CD4-positive, alpha-beta T cell treated with Interleukin-4 for 1 hour (primary cell): ENCODE results near the gene C1QL3.

Experiments
- DNase-seq, 2 donors: peaks; one replicate each; pipeline ENCODE4 v3.0.0-alpha.2; 2020 to 2022

Gene C1QL3

DNA sequence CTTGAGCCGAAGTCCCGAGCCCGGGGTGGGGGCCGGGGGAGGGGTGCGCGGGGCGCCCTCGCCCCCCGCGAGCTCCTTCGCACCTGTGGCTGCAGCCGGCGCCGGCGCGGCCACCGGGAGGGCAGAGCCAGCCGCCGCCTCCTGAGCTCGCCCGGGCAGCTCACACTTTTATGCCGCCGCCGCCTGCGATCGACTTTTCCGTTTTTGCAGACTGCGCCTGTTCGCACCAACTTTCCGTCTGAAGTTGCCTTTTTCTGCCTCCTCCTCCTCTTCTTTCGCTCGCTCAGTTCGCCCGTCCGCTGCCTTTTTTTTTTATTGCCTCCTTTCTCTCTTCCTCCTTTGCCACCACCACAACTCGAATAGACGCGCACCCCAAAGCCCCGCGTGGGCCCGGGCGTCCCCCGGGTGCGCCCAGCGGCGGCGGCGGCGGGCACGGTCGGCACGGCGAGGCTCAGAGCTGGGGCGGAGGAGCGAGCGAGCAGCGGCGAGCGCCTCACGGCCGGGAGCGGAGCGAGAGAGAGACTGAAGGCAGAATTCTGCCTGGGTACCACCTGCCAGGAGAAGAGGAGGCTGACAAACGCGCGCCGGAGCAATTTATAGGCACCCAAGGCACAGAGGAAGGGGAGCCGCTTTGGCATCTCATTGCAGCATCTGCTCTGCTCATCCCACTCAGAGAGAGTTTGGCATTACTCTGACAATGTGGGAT is at the start of gene C1QL3:
Gene C1QL3 (minus strand): TSS at position 569 of the 706 bp plus-strand sequence. CDS start 814 bp downstream, outside the sequence.
- DNase-seq: no peak

DNA sequence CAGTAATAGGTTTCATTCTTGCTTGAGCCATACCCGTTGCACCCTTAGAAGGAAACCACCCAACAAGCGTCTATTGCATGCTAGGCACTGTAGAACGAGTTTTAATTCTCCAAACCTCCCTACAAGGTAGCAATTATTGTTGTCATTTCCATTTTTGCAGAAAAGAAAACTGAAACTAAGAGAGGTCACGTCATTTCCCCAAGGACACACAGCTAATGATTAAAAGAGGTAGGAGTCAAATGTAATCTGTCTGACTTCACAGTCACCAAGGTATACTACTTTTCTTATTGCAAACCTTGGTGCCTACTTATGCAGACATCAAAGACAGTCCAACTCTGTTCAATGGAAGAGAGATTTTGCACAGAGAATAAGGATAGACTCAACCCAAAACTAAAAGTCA is 49.1 kb upstream of the C1QL3 start:
- DNase-seq: no peak

DNA sequence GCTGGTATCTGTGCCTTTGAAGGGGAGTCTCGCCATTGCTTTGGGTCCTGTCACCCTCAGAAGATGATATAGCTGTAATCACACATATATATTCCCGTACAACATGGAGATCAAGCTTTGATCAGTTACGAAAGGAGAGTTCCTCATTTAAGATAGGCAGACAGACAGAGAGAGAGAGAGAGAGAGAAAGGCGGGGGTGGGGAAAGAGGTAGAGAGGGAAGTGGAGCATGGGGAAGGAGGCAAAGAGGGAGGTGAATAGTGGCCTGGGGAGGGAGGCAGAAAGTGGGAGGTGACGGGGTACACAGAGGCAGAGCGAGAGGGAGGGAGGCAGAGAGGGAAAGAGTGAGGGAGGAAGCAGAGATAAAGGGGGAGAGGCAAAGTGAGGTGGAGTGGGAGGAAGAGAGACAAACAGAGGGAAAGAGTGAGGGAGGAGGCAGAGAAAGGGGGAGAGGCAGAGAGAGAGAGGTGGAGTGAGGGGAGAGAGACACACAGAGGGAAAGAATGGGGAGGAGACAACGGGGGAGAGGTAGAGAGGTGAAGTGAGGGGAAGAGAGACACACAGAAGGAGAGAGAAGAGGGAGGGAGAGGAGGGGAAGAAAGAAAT is 44.6 kb upstream of the C1QL3 start:
- DNase-seq: no peak

DNA sequence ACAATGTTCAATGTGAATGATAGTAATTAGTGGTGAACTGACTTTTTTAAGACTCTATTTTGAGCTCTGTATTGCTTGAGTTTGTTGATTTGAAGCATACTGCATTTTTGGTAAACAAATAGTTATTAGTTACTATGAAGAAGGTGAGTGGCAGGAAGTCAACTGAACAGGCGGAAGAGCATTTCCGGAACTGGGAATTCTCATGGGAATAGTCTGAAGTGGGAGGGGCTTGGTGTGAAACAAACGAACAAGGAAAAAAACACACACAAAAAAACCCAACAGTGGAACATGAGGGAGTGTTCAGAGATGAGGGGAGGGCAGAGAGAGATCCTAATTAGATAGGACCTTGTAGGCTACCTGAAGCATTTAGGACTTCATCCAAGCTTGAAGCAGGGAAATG is 43.9 kb upstream of the C1QL3 start:
- DNase-seq: no peak

DNA sequence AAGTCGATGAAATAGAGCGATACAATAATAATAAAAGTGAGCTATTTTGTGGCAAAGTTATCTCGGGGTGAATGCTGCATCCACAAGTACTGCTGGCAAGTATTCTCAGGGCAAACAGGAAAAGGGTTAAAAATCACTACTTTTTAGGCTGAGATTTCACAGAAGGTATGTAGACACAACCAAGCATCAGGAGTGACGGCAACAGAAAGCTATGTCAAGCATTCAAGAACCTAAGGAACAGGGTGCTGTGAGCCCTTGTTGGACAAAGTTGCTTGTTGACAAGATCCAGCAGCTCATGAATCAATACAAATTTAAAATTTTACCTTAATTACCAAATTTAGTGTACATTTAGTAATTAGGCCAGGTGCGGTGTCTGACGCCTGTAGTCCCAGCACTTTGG is 41.2 kb upstream of the C1QL3 start:
- no peak for DNase-seq

DNA sequence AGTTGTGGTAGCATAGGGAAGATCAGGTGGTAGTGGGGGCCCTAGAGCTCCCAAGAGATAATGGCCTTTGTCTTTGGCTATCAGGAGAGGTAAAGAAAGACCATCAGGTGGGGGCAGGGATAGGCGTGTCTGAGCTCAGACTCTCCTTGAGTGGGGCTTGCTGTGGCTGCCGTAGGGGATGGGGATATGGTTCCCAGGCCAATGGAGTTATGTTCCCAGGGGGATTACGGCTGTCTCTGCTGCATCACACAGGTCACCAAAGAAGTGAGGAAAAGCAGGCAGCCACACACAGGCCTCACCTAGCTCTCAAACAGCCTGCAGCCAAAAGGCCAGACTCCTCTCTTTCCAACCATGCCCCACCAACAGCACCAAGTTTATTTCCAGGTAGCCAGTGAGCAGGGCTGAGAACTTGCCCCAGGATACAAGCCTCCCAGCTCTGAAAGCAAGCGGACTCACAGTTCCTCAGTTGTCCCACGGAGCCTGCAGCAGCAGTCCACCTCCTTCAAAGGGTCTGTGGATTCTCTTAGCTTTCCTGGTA is 37.6 kb upstream of the C1QL3 start:
- DNase-seq: no peak

DNA sequence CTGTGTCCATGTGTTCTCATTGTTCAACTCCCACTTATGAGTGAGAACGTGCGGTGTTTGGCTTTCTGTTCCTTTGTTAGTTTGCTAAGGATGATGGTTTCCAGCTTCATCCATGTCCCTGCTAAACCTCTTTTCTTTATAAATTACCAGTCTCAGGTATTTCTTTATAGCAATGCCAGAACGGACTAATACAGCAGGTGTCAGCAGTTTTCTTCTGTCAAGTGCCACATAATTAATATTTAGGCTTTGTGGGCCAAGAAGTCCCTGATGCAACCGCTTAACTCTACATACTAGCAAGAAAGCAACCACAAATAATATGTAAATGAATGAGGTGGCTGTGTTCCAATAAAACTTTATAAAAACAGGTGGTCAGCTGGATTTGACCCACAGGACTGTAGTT is 26.3 kb upstream of the C1QL3 start:
- no peak for DNase-seq

DNA sequence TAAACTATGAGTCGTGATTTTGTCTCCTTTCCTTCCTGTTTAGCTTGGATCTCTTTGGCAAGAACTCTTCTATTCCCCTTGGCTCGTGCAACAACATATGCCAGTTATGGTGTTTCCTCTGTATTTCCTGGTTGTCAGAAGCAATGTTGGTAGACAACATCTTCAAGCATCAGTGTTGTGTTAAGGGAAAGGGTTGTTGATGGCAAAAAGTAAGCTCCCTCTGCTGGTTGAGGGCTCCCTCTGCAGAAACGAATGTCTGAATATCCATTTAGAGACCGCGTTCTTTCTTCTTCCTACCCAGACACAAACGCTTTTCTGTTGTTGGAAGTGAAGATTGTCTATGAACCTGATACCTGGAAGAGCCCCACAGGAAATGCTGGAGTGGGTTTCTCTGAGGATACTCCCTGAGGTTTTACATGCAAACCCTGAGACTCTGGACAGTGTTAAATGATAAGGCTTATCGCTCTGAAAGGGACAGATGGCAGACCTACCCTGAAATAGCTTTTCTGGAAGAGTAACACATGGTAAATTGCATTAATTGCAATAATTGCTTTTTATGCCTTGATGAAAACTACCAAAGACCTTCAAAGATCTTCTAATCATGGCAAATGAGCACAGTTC is 23.5 kb upstream of the C1QL3 start:
- DNase-seq: peak in 1 of 2 donors; percentile 27

DNA sequence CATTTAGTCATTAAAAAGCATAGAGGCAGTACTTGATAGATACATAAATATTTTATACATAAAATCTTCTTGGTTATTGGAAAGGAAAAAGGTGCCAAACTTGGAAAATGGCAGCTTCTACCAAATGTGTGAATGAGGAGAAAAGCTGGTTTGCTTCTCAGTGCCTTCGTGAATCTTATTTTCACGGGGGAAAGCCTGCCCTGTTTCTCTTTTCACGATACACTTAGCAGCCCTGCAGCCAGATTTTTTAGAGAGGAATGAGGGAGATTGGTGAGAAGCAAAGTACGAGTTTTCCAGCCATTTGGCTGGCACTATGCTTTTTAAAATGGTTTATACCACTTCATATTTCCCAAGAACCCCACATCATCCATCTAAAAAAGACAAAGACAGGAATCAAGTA is 22.9 kb upstream of the C1QL3 start:
- no peak for DNase-seq

DNA sequence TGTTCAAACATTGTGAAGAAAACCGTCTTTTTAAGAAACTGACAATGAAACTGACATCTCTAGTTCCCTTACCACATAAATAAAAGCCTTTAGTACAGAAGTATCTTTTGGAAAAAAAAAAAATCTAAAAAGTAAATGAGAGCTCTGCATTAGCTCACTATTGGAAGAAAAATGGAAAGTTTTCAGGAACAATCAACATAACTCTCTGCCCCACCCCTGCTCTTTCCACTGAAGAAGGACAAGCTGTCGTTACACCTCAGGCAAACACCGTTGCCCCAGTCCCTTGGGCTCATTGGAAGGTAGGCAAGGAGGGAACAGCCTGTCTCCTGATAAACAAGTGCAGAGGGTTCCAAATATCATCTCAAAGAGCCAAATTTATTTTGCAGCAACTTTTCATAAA is 22.4 kb upstream of the C1QL3 start:
- no peak for DNase-seq

DNA sequence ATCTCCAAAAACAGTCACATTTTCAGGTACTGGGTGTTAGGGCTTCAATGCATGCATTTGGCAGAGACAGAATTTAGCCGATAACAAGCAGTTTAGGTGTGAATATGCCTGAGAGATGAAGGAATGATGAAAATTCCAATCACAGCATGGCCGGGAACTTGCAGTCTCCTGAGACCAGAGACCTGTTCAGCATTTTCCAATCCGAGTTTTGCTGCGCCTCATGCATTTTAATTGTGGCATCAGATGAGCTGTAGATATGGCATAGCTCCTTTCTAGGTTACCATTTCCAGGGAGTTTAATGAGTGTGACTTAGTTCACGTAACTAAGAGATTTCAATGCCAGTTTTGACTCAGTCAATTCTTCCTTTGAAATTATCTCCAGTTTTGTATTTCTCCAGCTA is 14.5 kb upstream of the C1QL3 start:
- DNase-seq: no peak

DNA sequence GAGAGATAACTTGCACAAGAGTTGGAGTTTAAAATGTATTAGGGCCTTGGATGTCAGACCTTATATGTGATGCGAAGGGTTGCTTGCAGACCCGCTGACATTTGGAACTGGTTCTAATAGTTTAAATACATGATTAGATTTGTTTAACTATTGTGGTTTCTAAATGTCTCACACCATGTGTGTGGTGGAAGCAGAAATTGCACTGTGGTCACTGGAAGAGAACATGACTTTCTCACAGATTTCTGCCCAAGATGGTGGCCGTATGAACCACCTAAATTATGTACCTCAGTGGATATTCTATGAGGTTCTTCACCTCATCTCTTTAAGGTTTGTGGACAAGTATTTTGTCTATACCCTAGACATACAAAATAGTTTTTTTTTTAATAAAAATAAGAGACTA is 8.2 kb upstream of the C1QL3 start:
- no peak for DNase-seq

DNA sequence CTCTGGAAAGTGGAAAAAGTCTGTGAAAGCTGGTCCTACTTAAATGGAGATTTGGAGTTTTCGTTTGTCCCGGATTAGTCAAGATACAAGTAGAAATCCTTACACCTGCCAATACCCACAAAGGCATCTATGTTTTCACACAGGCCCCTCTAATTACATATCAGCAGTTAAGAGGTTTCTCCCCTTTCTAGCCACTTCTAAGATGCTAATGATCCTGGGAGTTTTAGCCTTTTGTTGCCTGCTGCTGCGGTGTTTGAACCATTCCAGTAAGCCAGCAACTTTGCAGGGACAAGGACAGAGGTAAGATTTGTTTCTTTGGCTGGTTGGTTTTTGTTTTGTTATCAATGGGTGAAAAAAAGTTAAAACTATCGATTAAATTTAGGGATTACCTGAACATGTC is 5.8 kb upstream of the C1QL3 start:
- no peak for DNase-seq

DNA sequence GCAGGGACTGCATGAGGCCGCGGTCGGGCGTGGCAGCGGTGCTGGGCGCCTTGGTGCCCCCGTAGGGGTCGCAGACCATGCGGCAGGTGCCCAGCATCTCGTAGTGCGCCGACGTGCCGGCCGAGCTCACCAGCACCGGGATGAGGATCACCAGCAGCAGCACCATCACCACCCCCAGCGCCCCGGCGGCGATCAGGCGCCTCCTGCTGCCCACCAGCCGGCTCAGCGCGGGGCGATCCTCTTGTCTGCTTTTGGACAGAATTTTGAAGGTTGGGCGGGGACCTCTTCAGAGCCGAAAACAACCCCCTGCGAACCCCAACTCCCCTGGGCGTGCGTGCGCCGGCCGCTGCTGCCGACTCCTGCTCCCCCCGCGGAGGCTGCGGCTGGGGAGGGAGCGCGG is 779 bp downstream of the C1QL3 start:
- peak in 1 of 2 donors; percentile 16 for DNase-seq

DNA sequence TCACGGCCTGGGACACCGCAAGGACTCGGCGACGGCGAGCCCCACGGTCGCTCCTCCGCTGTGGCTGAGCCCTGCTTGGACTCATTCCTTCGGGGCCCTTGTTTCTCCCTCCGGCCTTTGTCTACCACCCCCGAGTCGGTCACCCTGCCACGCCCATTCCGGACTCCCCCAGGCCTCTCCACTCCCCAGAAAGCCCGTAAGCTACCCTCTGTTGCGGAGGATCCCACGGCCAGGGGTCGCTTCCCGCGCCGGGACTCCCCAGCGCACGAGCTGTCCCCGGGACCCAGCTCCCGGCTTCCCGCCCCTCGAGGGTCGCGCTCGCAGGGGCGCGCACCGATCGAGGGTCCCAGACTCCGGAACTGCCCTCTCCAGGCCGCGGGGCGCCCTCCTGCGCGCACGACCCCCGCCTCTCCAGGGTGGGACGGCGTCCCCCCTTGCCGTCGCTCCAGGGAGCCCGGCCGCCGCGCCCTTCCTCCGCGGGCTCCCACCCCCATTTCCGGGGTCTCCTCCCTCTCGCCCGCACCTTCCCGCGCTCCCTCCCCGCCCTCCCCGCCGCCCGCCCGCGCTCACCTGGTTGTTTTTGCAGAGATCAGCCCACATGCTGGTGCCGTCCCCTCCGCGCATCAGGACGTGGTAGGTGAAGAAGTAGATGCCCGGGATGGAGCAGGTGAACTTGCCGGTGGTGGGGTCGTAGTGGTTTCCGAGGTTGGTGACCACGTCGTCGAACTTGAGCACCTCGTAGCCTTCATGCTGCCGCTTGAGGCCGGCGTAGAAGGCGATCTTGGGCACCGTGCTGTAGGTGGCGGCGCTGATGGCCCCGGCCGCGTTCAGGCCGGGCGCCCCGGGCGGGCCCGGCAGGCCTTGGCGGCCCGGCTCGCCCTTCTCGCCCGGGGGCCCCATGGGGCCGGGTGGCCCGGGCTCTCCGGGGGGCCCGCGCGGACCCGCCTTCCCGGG is 1.5 kb downstream of the C1QL3 start:
- no peak for DNase-seq

DNA sequence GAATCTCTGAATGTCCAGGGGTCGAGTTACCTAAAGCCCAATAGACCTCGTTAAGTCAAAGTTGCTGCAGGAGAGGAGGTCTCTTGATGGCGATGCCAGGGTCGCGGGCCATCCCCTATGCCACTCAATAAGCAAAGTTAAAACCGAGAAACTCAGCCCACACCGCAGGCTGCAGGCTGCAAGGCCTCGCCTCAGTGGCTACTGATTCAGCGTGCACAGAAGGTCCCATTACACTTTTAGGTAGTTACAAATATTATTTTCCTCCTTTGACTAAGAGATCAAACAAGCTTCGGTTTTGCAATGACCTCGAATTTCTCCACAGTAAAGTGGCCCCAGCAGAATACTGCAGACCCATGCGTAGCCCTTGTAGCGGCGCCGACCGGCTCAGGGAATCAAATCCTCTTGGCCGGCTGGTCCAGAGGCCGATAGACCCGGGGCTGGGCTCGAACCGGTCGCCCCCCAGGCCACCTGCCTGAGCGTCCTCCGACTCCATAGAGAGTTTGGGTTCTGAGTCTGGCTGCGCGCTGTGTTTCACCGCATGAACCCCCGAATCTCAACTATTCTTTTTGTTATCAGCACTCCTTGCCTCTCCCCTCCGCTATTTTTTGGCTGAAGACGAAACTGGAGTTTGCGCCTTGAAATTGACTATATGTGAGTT is 2.3 kb downstream of the C1QL3 start:
- DNase-seq: no peak

DNA sequence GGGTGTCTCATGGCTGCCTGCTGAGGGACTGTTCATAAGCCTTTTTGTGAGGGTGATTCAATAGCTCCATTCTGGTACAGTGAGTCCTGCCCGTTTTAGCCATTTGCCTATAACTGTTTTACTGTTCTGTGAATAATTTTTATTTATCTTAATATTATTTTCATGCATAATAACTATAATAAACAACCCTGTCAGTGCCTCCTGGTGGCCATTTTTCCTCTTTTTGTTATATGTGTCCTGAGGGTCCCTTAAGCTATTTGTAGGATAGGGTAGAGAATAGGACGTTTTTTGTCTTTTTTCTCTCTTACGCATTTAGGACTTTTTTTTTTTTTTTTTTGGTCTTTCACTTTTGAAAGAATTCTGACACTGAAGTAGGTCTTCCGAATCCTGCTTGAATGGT is 2.9 kb downstream of the C1QL3 start:
- no peak for DNase-seq

DNA sequence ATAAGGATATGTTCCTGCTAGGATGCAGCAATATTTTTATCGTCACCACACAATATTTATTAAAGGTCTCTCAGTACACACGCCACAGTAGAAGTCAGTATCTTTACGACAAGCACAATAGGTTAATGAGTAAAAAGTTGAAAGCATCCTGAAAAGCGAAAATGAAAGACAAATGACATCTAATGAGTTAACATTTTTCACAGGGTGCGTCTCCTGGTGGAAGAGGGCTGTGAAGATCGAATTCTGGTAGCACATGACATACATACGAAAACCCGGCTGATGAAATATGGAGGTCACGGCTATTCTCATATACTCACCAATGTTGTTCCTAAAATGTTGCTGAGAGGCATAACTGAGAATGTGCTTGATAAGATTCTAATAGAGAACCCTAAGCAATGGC is 10.8 kb downstream of the C1QL3 start:
- no peak for DNase-seq

DNA sequence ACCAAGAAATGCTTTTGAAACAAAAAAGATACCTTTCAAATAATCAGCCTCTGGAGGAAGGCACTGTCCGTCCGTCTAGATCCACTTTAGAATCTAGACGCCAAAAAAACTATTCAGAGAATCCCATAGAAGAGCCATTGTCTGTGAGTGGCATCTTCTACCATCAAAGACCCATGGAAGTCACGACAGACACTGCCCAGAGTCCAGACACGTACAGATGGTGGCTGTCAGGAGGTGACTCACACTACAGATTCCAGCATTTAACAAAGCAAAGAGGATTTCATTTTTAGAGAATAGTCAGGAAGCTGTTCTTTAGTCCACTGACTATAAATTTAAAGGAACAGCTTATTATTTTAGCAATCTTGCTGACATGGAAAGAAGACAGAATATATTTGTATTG is 11.7 kb downstream of the C1QL3 start:
- DNase-seq: no peak

DNA sequence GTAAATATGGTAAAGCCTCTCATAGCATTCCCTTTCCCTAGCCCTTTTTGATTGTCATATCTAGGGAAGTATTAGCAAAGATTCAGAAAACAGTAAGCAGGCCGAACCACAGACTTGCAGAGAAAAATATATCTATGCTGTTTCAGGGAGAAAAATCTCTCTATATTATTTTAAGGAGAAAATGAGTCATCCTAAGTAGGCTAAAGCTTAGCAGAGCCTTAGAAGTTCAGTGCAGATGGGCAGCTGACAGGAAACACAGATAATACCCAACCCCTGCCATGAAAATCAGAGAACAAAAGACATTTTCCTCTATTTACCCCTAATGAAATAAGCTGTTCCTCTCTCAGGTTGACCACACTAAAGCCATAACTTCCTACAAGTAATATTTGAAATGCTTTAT is 16.5 kb downstream of the C1QL3 start:
- DNase-seq: no peak

DNA sequence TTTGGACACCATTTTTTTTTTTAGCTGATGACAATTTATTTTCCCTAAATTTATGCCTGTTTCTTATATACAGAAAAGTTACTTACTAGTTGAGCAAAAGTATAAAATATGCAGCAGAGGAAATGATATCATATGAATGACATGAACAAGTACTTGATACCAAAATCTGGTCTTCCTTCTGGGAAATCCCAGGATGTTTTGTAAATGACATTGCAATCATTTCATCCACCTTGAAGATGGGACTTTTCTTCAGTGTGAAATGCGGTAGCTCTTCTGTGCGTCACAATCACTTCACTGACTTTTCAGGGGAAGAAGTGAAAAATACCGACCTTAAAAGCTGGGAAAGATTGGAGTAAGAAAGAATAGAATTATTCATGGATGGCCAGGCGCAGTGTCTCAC is 23.8 kb downstream of the C1QL3 start:
- no peak for DNase-seq

DNA sequence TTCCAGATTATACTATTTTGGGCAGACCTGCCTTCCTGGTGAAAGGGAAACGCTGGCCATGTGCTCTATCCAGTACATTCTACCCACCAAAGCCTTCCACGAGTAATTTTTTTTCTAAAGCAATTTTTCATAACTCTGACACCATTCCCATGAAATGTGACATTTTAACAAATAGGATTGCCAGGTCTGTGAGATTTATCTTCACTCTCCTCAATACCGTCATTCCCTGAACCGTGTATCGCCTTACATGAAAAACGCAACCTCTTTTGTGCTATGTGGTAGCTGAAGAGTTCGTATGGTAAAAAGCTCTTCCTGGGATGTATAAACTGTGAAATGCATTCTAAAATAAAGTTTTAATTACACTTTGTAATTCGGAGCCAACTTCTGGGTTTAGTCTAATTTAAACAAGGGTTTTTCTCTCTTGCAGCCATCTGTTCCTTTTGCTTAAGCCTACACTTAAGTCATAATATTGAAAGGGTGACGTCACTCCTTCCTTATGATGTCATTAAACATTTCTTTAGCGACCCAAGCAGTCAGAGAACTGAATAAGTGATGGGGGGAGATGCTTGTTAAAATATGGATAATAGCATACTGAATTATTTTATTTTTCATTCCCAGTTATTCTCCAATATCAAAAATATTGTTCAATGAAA is 27.7 kb downstream of the C1QL3 start:
- no peak for DNase-seq
